GM12873 (cell line): ENCODE results near the gene EHMT2.

Source experiments
- TF ChIP-seq, protein P1 (sequence below): IDR thresholded peaks from 2 replicates; pipeline ENCODE4 v1.5.1; 2012; ENCODE audit warnings: low read depth, mild to moderate bottlenecking, moderate library complexity, low read length, control low read depth; ENCODE audit not compliant: insufficient read depth; ENCODE audit errors: missing control alignments

EHMT2 gene

GRCh38 chr6:31861919-31862343 is 35.6 kb downstream of the EHMT2 start:
- TF ChIP-seq, protein P1, sequence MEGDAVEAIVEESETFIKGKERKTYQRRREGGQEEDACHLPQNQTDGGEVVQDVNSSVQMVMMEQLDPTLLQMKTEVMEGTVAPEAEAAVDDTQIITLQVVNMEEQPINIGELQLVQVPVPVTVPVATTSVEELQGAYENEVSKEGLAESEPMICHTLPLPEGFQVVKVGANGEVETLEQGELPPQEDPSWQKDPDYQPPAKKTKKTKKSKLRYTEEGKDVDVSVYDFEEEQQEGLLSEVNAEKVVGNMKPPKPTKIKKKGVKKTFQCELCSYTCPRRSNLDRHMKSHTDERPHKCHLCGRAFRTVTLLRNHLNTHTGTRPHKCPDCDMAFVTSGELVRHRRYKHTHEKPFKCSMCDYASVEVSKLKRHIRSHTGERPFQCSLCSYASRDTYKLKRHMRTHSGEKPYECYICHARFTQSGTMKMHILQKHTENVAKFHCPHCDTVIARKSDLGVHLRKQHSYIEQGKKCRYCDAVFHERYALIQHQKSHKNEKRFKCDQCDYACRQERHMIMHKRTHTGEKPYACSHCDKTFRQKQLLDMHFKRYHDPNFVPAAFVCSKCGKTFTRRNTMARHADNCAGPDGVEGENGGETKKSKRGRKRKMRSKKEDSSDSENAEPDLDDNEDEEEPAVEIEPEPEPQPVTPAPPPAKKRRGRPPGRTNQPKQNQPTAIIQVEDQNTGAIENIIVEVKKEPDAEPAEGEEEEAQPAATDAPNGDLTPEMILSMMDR = no peak

- TF ChIP-seq, protein P1 = no peak
Observed at GRCh38 chr6:31861150-31861549, 36.3 kb downstream of the EHMT2 start.

DNA sequence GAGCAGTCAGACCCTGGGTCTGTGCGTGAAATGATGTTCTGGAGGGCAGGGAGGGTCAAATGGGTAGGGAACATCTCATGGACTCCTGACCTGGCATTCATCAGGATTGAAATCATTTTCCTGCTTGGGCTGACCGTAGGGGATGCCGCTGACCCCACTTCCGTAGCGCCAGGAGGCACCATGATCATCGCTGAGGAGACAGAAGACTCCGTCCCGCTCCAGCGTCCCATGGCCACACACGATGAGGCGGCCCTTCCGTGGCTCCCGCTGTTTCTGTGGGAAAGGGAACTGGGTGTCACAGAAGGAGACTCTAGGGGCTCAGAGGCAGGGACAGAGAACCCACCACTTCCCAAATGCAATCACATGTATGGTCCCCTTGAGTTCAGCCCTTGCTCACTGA is 37.1 kb downstream of the EHMT2 start:
- TF ChIP-seq, protein P1 = no peak

GRCh38 chr6:31859923-31860322 is 37.6 kb downstream of the EHMT2 start:
- TF ChIP-seq, protein P1 = no peak

DNA sequence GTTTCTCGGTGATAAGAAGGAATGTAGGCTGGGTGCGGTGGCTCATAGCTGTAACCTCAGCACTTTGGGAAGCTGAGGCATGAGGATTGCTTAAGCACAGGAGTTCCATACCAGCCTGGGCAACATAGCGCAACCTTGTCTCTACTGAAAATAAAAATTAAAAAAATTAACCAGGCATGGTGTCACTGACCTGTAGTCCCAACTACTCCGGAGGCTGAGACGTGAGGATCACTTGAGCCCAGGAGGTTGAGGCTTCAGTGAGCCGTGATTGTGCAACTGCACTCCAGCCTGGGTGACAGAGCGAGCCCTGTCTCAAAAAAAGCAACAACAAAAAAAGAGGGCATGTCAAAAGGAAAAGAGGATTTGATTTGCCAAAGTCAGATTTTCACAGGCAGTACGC is 38.8 kb downstream of the EHMT2 start:
- TF ChIP-seq, protein P1 = no peak

DNA sequence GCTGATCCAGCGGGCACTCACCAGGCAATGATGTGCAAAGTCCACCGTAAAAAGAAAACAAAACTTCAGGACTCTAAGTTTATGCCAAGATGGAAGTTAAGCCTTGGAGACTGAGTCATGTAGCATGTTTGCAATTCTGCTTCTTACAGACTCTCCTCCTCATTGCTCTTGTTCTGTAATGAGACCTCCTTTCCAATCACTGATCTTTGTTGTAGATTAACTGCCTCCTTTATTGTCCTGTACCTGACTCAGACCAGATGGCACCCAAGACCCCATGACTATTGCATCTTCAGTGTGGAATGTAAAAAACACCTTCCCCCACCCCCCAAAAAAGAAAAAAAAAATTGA is 46.0 kb downstream of the EHMT2 start:
- TF ChIP-seq, protein P1 = no peak

DNA sequence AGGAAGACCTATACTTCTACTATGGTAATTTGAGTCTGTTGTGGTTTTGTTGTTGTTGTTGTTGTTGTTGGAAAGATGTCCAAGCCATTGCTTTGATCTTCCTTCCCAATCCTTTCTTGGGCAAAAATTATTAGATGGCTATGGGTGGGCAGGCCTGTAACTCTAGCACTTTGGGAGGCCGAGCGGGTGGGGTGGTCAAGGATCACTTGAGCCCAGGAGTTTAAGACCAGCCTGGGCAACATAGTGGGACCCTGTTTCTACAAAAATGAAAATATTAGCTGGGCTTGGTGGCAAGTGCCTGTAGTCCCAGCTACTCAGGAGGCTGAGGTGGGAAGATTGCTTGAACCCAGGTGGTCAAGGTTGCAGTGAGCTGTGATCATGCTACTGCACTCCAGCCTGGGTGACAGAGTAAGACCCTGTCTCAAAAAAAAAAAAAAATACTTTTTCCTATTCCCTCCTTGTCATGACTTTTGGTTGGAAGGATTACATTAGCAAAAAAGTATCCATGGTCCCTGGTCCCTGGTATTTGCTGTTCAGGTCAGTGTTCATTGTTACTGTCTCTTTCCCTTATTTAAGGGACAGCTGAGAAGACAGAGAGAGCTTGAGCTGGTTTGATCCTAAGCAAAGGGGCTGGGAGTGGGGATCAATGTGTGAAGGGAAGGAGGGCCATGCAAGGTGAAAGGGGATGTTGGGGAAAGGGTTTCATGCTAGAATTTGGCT is 46.6 kb downstream of the EHMT2 start:
- TF ChIP-seq, protein P1 = no peak
